Skeletal muscle satellite cell (primary cell): Measurements from ENCODE around the gene RFPL4A.

ENCODE experiments used
- H3K27me3 ChIP-seq: 2 replicates; pipeline ENCODE4 v1.7.0; 2013; ENCODE audit warnings: low read length; ENCODE audit not compliant: control insufficient read depth, insufficient read depth
- H3K36me3 ChIP-seq: 2 replicates; pipeline ENCODE4 v1.7.0; 2013; ENCODE audit warnings: mild to moderate bottlenecking, control low read depth, low read length; ENCODE audit not compliant: insufficient read depth
- H3K4me1 ChIP-seq: 2 replicates; pipeline ENCODE4 v1.7.0; 2013; ENCODE audit warnings: low read length; ENCODE audit not compliant: control insufficient read depth, insufficient read depth
- H3K4me2 ChIP-seq: 2 replicates; pipeline ENCODE4 v1.7.0; 2013; ENCODE audit warnings: mild to moderate bottlenecking, low read length
- H3K4me3 ChIP-seq: 2 replicates; pipeline ENCODE4 v1.7.0; 2013; ENCODE audit warnings: low read length
- H3K9ac ChIP-seq: 2 replicates; pipeline ENCODE4 v1.7.0; 2013; ENCODE audit warnings: mild to moderate bottlenecking, low read depth, low read length, moderate library complexity
- H3K9me3 ChIP-seq: replicated peaks from 2 replicates; pipeline ENCODE4 v1.7.0; 2013; ENCODE audit warnings: mild to moderate bottlenecking, control low read depth, low read length

Gene RFPL4A

DNA sequence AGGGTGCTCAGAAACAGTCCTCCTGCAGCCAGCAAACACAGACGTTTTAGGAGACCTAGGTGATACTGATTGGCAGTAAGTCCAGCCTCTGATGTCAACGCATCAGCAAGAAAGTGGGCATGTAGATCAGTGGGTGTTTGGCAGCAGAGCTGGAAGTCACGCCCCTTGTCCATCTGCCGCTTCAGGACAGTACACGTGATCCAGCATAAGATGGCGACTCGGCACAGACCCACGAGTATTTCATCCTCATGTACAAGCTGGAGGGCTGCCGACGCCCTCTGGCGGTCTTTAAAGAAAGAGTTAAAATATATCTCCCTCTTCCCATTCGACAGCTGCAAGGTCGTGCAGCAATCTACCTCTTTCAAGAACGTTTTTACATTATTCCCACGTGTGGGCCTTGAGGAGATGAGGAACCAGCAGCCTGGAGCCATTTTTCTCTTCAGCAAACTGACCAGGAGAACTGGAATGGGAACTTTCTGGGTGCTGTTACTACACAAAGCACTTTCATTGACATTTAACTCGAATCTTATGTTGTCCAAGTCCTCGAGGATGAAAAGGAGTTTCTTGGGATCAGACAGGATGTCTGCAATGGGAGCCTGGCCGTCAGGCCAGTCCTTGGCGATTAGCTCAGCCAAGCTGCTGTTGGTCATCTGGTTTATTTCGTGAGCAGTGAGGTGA, 50.6 kb downstream of the RFPL4A start:
- no peaks in the 10 kb centered on the region for H3K36me3 ChIP-seq
- H3K9me3 ChIP-seq: no peaks in the 10 kb centered on the region
- H3K27me3 ChIP-seq: no peaks in the 10 kb centered on the region
- no peak overlapping the region for H3K9ac ChIP-seq
- H3K4me3 ChIP-seq: no peak overlapping the region
- no peaks in the 10 kb centered on the region for H3K4me1 ChIP-seq
- no peak overlapping the region for H3K4me2 ChIP-seq

GRCh38 chr19:55811340-55811739, 52.4 kb downstream of the RFPL4A start:
- no peak overlapping the region for H3K9ac ChIP-seq
- no peaks in the 10 kb centered on the region for H3K27me3 ChIP-seq
- H3K9me3 ChIP-seq: no peaks in the 10 kb centered on the region
- H3K36me3 ChIP-seq: no peaks in the 10 kb centered on the region
- no peak overlapping the region for H3K4me2 ChIP-seq
- no peak overlapping the region for H3K4me3 ChIP-seq
- no peaks in the 10 kb centered on the region for H3K4me1 ChIP-seq

GRCh38 chr19:55812449-55812848, 53.6 kb downstream of the RFPL4A start:
- H3K27me3 ChIP-seq: no peaks in the 10 kb centered on the region
- H3K36me3 ChIP-seq: no peaks in the 10 kb centered on the region

More at GRCh38 chr19:55812449-55812848, 53.6 kb downstream of the RFPL4A start:
- Histone ChIP-seq H3K4me3 (no peak overlapping the region), H3K9me3 (no peaks in the 10 kb centered on the region), H3K4me1 (no peaks in the 10 kb centered on the region), H3K9ac (no peak overlapping the region), H3K4me2 (no peak overlapping the region)
